ENCODE measurements around the gene MED26.

Gene MED26

GRCh38 chr19:16571822-16572331 lies 56.1 kb downstream of the MED26 start:
- Histone ChIP-seq H4K20me1 (ENCODE audit: insufficient read depth, low read length) (0 out of 2 replicates have a peak, but pooled peaks cover 5% of the 10 kb centered on the region), H2AFZ (ENCODE audit: low read length) (peak overlapping the region; percentile 12; the same call in 1 of the 2 replicates), H3K9me3 (replicated peaks; ENCODE audit: insufficient read depth, low read length) (no peaks in the 10 kb centered on the region), H3K27ac (ENCODE audit: low read length) (peak overlapping the region; percentile 43; the same call in 1 of the 2 replicates), H3K4me1 (ENCODE audit: low read length) (peaks cover 20% of the 10 kb centered on the region), H3K27me3 (replicated peaks; ENCODE audit: insufficient read depth, low read length) (no peaks in the 10 kb centered on the region), H3K9ac (ENCODE audit: low read length) (peak overlapping the region; percentile 83), H3K9me2 (replicated peaks; ENCODE audit: insufficient read depth, low read length) (no peaks in the 10 kb centered on the region), H3K36me3 (replicated peaks; ENCODE audit: insufficient read depth, low read length) (peaks cover 3% of the 10 kb centered on the region; the same call in 1 of the 2 replicates), H3K4me3 (ENCODE audit: low read length) (peak overlapping the region; percentile 89), H3F3A (ENCODE audit: insufficient read depth, low read length) (peaks cover 25% of the 10 kb centered on the region), H3K79me2 (ENCODE audit: low read length) (peaks cover 96% of the 10 kb centered on the region), H3K4me2 (ENCODE audit: low read depth, low read length) (peak overlapping the region; percentile 99)
- peak; percentile 55 for DNase-seq
- TF ChIP-seq, protein P1, sequence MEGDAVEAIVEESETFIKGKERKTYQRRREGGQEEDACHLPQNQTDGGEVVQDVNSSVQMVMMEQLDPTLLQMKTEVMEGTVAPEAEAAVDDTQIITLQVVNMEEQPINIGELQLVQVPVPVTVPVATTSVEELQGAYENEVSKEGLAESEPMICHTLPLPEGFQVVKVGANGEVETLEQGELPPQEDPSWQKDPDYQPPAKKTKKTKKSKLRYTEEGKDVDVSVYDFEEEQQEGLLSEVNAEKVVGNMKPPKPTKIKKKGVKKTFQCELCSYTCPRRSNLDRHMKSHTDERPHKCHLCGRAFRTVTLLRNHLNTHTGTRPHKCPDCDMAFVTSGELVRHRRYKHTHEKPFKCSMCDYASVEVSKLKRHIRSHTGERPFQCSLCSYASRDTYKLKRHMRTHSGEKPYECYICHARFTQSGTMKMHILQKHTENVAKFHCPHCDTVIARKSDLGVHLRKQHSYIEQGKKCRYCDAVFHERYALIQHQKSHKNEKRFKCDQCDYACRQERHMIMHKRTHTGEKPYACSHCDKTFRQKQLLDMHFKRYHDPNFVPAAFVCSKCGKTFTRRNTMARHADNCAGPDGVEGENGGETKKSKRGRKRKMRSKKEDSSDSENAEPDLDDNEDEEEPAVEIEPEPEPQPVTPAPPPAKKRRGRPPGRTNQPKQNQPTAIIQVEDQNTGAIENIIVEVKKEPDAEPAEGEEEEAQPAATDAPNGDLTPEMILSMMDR (IDR thresholded peaks at IDR 0.05; ENCODE audit: low read length): no peak
- TF ChIP-seq EZH2phosphoT487 (IDR thresholded peaks at IDR 0.05; ENCODE audit: low read length) (no peak), EZH2 (optimal IDR thresholded peaks at IDR 0.05; ENCODE audit: low read depth, low read length) (no peak)

- TF ChIP-seq EZH2 (optimal IDR thresholded peaks at IDR 0.05; ENCODE audit: low read depth, low read length) (no peak), EZH2phosphoT487 (IDR thresholded peaks at IDR 0.05; ENCODE audit: low read length) (no peak)
- TF ChIP-seq, protein P1 (IDR thresholded peaks at IDR 0.05; ENCODE audit: low read length): no peak
- Histone ChIP-seq H3K9me3 (replicated peaks; ENCODE audit: insufficient read depth, low read length) (no peaks in the 10 kb centered on the region), H3K79me2 (ENCODE audit: low read length) (peaks cover 91% of the 10 kb centered on the region), H3K27ac (ENCODE audit: low read length) (peak overlapping the region; percentile 43; the same call in 1 of the 2 replicates), H2AFZ (ENCODE audit: low read length) (no peak overlapping the region), H3K36me3 (replicated peaks; ENCODE audit: insufficient read depth, low read length) (peaks cover 3% of the 10 kb centered on the region; the same call in 1 of the 2 replicates), H4K20me1 (ENCODE audit: insufficient read depth, low read length) (0 out of 2 replicates have a peak, but pooled peaks cover 5% of the 10 kb centered on the region), H3K4me3 (ENCODE audit: low read length) (peak overlapping the region; percentile 89), H3K9me2 (replicated peaks; ENCODE audit: insufficient read depth, low read length) (no peaks in the 10 kb centered on the region), H3F3A (ENCODE audit: insufficient read depth, low read length) (peaks cover 31% of the 10 kb centered on the region), H3K4me2 (ENCODE audit: low read depth, low read length) (peak overlapping the region; percentile 99), H3K9ac (ENCODE audit: low read length) (peak overlapping the region; percentile 83), H3K27me3 (replicated peaks; ENCODE audit: insufficient read depth, low read length) (no peaks in the 10 kb centered on the region), H3K4me1 (ENCODE audit: low read length) (peaks cover 26% of the 10 kb centered on the region)
- no peak for DNase-seq
Observed at GRCh38 chr19:16571283-16571682, 56.7 kb downstream of the MED26 start.

- Histone ChIP-seq H3K9ac (ENCODE audit: low read length) (no peak overlapping the region), H3K9me2 (replicated peaks; ENCODE audit: insufficient read depth, low read length) (no peaks in the 10 kb centered on the region), H3K27ac (ENCODE audit: low read length) (no peak overlapping the region), H3K4me3 (ENCODE audit: low read length) (no peak overlapping the region), H3K36me3 (replicated peaks; ENCODE audit: insufficient read depth, low read length) (peaks cover 3% of the 10 kb centered on the region; the same call in 1 of the 2 replicates), H3K4me1 (ENCODE audit: low read length) (peaks cover 31% of the 10 kb centered on the region), H2AFZ (ENCODE audit: low read length) (no peak overlapping the region), H3F3A (ENCODE audit: insufficient read depth, low read length) (peaks cover 35% of the 10 kb centered on the region), H3K9me3 (replicated peaks; ENCODE audit: insufficient read depth, low read length) (no peaks in the 10 kb centered on the region), H3K4me2 (ENCODE audit: low read depth, low read length) (no peak overlapping the region), H4K20me1 (ENCODE audit: insufficient read depth, low read length) (0 out of 2 replicates have a peak, but pooled peaks cover 5% of the 10 kb centered on the region), H3K79me2 (ENCODE audit: low read length) (peaks cover 83% of the 10 kb centered on the region), H3K27me3 (replicated peaks; ENCODE audit: insufficient read depth, low read length) (no peaks in the 10 kb centered on the region)
- TF ChIP-seq, protein P1 (IDR thresholded peaks at IDR 0.05; ENCODE audit: low read length): no peak
- no peak for TF ChIP-seq EZH2phosphoT487 (IDR thresholded peaks at IDR 0.05; ENCODE audit: low read length)
- TF ChIP-seq EZH2 (optimal IDR thresholded peaks at IDR 0.05; ENCODE audit: low read depth, low read length): no peak
- no peak for DNase-seq
Observed at GRCh38 chr19:16569609-16570320, 58.2 kb downstream of the MED26 start.
